ENCODE data around the gene EPS15. TPM values are rescaled to one million over a fixed set of nuclear protein-coding genes. Genes with fewer than 3 reads are reported as not detected.
A peak's percentile ranks its signal among the peaks of the same experiment; 100 is the strongest.

The EPS15 gene
- total RNA-seq, 1 donor from 2014 or later: 41.6 TPM

GRCh38 chr1:51322417-51323101, 196.5 kb downstream of the EPS15 start:
- no peak for TF ChIP-seq CTCF (conservative IDR thresholded peaks at IDR 0.05)
- Mint-ChIP-seq H3K9me3 (no peaks in the 10 kb centered on the region), H3K4me3 (no peak overlapping the region), H3K36me3 (ENCODE audit: low read depth) (no peaks in the 10 kb centered on the region), H3K27ac (ENCODE audit: unreplicated experiment) (no peak overlapping the region), H3K27me3 (ENCODE audit: low read depth) (peaks cover 8% of the 10 kb centered on the region), H3K4me1 (no peaks in the 10 kb centered on the region)
- no peak for DNase-seq (ENCODE audit: low read depth, low spot score)

GRCh38 chr1:51321924-51322280, 197.2 kb downstream of the EPS15 start:
- Mint-ChIP-seq H3K36me3 (ENCODE audit: low read depth) (no peaks in the 10 kb centered on the region), H3K9me3 (no peaks in the 10 kb centered on the region), H3K4me1 (peaks cover 2% of the 10 kb centered on the region), H3K27me3 (ENCODE audit: low read depth) (peaks cover 5% of the 10 kb centered on the region), H3K4me3 (no peak overlapping the region), H3K27ac (ENCODE audit: unreplicated experiment) (no peak overlapping the region)
- DNase-seq (ENCODE audit: low read depth, low spot score): no peak
- TF ChIP-seq CTCF (conservative IDR thresholded peaks at IDR 0.05): no peak

GRCh38 chr1:51320967-51321923, 197.8 kb downstream of the EPS15 start:
- Mint-ChIP-seq H3K4me1 (peaks cover 5% of the 10 kb centered on the region), H3K27ac (ENCODE audit: unreplicated experiment) (no peak overlapping the region), H3K9me3 (no peaks in the 10 kb centered on the region), H3K36me3 (ENCODE audit: low read depth) (no peaks in the 10 kb centered on the region), H3K4me3 (no peak overlapping the region), H3K27me3 (ENCODE audit: low read depth) (peaks cover 3% of the 10 kb centered on the region)
- no peak for TF ChIP-seq CTCF (conservative IDR thresholded peaks at IDR 0.05)
- DNase-seq (ENCODE audit: low read depth, low spot score): no peak

GRCh38 chr1:51317798-51318197, 201.3 kb downstream of the EPS15 start:
- Mint-ChIP-seq H3K4me3 (no peak overlapping the region), H3K9me3 (no peaks in the 10 kb centered on the region), H3K4me1 (peaks cover 5% of the 10 kb centered on the region), H3K27me3 (ENCODE audit: low read depth) (no peaks in the 10 kb centered on the region), H3K27ac (ENCODE audit: unreplicated experiment) (no peak overlapping the region), H3K36me3 (ENCODE audit: low read depth) (no peaks in the 10 kb centered on the region)
- no peak for TF ChIP-seq CTCF (conservative IDR thresholded peaks at IDR 0.05)
- DNase-seq (ENCODE audit: low read depth, low spot score): no peak

GRCh38 chr1:51316846-51317120, 202.3 kb downstream of the EPS15 start:
- Mint-ChIP-seq H3K27ac (ENCODE audit: unreplicated experiment) (peak overlapping the region; percentile 20), H3K27me3 (ENCODE audit: low read depth) (no peaks in the 10 kb centered on the region), H3K36me3 (ENCODE audit: low read depth) (no peaks in the 10 kb centered on the region), H3K4me3 (no peak overlapping the region), H3K9me3 (no peaks in the 10 kb centered on the region), H3K4me1 (peaks cover 5% of the 10 kb centered on the region)
- no peak for DNase-seq (ENCODE audit: low read depth, low spot score)
- no peak for TF ChIP-seq CTCF (conservative IDR thresholded peaks at IDR 0.05)

All from neural crest cell (in vitro differentiated cells).